DND-41 (cell line): ENCODE results near the gene GPC3.
A peak's percentile ranks its signal among the peaks of the same experiment; 100 is the strongest.

Source experiments
- ATAC-seq: fragments of 200-7000 bp; cut with Tn5 transposase; 3 replicates; pipeline ENCODE4 v1.9.1; 2021; ENCODE audit warnings: low read depth; ENCODE audit not compliant: insufficient read depth
- DNase-seq: peaks from one replicate; pipeline ENCODE4 v3.0.0-alpha.2; 2020
- H2AFZ ChIP-seq: 2 replicates; pipeline ENCODE4 v1.6.0; 2012; ENCODE audit warnings: low read depth, low read length
- H3K27ac ChIP-seq: 2 replicates; pipeline ENCODE4 v1.5.1; 2012; ENCODE audit warnings: low read length, inconsistent platforms
- H3K27me3 ChIP-seq: fragments of 200-600 bp; sonication (generic); 2 replicates; pipeline ENCODE4 v1.6.0; 2012; ENCODE audit warnings: low read length, mild to moderate bottlenecking, inconsistent platforms; ENCODE audit not compliant: insufficient read depth, poor library complexity
- H3K36me3 ChIP-seq: 2 replicates; pipeline ENCODE4 v1.5.1; 2012; ENCODE audit warnings: low read length, inconsistent platforms; ENCODE audit not compliant: insufficient read depth
- H3K4me1 ChIP-seq: 2 replicates; pipeline ENCODE4 v1.5.1; 2012; ENCODE audit warnings: mild to moderate bottlenecking, low read length; ENCODE audit not compliant: insufficient read depth
- H3K4me2 ChIP-seq: 2 replicates; pipeline ENCODE4 v1.6.0; 2012; ENCODE audit warnings: mild to moderate bottlenecking, moderate library complexity, low read length, inconsistent platforms; ENCODE audit not compliant: insufficient read depth
- H3K4me3 ChIP-seq, 2 experiments: fragments of 200-600 bp in 1 of 2; shearing (Covaris generic) in 1 of 2; 2 replicates each; pipeline ENCODE4 v1.5.1; 2012 to 2016; ENCODE audit warnings: inconsistent platforms in 2 of 2, low read length in 2 of 2, mild to moderate bottlenecking in 2 of 2, low read depth in 1 of 2, moderate library complexity in 1 of 2
- H3K79me2 ChIP-seq: 2 replicates; pipeline ENCODE4 v1.6.0; 2012; ENCODE audit warnings: low read length, inconsistent platforms; ENCODE audit not compliant: insufficient read depth
- H3K9ac ChIP-seq: 2 replicates; pipeline ENCODE4 v1.6.0; 2012; ENCODE audit warnings: low read depth, mild to moderate bottlenecking, inconsistent platforms, low read length, moderate library complexity
- H3K9me3 ChIP-seq: 2 replicates; pipeline ENCODE4 v1.5.1; 2012; ENCODE audit warnings: low read length, moderate library complexity, mild to moderate bottlenecking, inconsistent platforms; ENCODE audit not compliant: insufficient read depth, severe bottlenecking
- H4K20me1 ChIP-seq: 2 replicates; pipeline ENCODE4 v1.6.0; 2012; ENCODE audit warnings: low read length; ENCODE audit not compliant: insufficient read depth
- CTCF ChIP-seq: IDR thresholded peaks from 2 replicates; pipeline ENCODE4 v1.5.1; 2012; ENCODE audit warnings: borderline replicate concordance, low read length, moderate library complexity, mild to moderate bottlenecking; ENCODE audit not compliant: poor library complexity, severe bottlenecking; ENCODE audit errors: extremely low read depth
- EZH2 ChIP-seq: IDR thresholded peaks from 3 replicates; pipeline ENCODE4 v1.6.1; 2012; ENCODE audit warnings: borderline replicate concordance, low read depth, mild to moderate bottlenecking, moderate library complexity, low read length, inconsistent platforms; ENCODE audit not compliant: severe bottlenecking

GPC3 gene

DNA sequence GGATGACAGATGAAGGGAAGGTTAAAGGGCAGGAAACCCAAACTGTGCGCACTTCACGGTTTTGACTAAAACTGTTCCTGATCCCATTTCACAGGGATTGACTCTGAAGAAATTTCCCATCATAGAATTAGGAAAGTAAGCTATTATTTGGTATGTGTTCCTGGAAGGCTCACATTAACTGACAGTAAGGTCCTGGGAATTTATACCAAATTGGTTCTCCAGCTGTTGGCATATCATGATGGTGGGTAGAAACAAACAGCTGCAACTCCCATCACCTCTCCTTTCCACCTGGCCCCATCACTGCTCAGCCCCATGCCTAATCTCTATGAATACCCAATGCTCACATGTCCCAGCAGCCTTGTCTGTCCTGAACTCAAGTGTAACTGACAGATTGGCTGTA is 121.2 kb downstream of the GPC3 start:
- H3K27ac ChIP-seq, result no peak overlapping the region
- no peak overlapping the region for H3K9ac ChIP-seq
- H3K36me3 ChIP-seq, result no peaks in the 10 kb centered on the region
- no peaks in the 10 kb centered on the region for H3K79me2 ChIP-seq
- H3K4me3 ChIP-seq, result no peak overlapping the region
- H4K20me1 ChIP-seq, result no peaks in the 10 kb centered on the region
- no peaks in the 10 kb centered on the region for H3K9me3 ChIP-seq
- no peak overlapping the region for H2AFZ ChIP-seq
- DNase-seq (no peak), ATAC-seq (no peak)
- peaks cover 15% of the 10 kb centered on the region for H3K4me1 ChIP-seq
- H3K4me2 ChIP-seq, result no peak overlapping the region
- TF ChIP-seq CTCF (no peak), EZH2 (no peak)
- no peaks in the 10 kb centered on the region for H3K27me3 ChIP-seq

- Histone ChIP-seq H3K27me3 (no peaks in the 10 kb centered on the region), H4K20me1 (no peaks in the 10 kb centered on the region), H3K4me3 (no peak overlapping the region), H3K9me3 (no peaks in the 10 kb centered on the region), H3K79me2 (no peaks in the 10 kb centered on the region), H3K4me1 (peaks cover 9% of the 10 kb centered on the region), H3K36me3 (no peaks in the 10 kb centered on the region), H3K4me2 (no peak overlapping the region), H2AFZ (no peak overlapping the region), H3K9ac (no peak overlapping the region), H3K27ac (peak overlapping the region; percentile 7; the same call in 1 of the 2 replicates)
- ATAC-seq (no peak), DNase-seq (no peak)
- no peak for TF ChIP-seq EZH2
- TF ChIP-seq CTCF, result no peak
These were observed 125.5 kb downstream of the GPC3 start for GRCh38 chrX:133859860-133860259.

DNA sequence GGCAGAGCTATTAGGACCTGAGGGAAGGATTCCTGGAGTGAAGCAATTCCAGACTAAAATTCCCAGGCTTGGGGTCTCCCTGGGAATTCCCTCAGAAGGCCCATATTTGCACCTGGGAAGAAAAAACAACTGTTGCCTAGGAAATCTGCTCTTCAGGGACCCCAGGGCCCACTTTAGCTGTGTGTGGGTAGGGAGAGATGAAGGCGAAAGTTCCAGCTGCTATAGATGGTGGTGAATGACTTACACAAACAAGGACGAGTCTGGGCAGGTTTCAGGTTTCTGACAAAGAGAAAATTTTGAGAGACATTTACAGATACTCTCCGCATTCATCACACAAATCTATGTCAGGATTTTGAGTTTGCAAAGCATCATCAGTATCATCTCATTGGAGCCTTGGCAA is 126.1 kb downstream of the GPC3 start:
- TF ChIP-seq CTCF (no peak), EZH2 (no peak)
- Histone ChIP-seq H3K4me3 (no peak overlapping the region), H3K4me1 (peaks cover 9% of the 10 kb centered on the region), H3K27ac (no peak overlapping the region), H3K9ac (no peak overlapping the region), H3K27me3 (no peaks in the 10 kb centered on the region), H3K9me3 (no peaks in the 10 kb centered on the region), H4K20me1 (no peaks in the 10 kb centered on the region), H3K36me3 (no peaks in the 10 kb centered on the region), H3K79me2 (no peaks in the 10 kb centered on the region), H3K4me2 (no peak overlapping the region), H2AFZ (no peak overlapping the region)
- DNase-seq (peak; percentile 5), ATAC-seq (peak; percentile 59; the same call in 2 of the 3 replicates)
